Colonic mucosa (tissue), 4 donors: Measurements from ENCODE around the gene CUL5. TPM values are rescaled to one million over a fixed set of nuclear protein-coding genes. Genes with fewer than 3 reads are reported as not detected.
"Not testable (repeated sequence)": the region's sequence is repeated elsewhere in the genome, so short reads cannot be mapped to it uniquely, and the experiment has no call there.

Source experiments
- DNase-seq: peaks from one replicate; pipeline ENCODE4 v3.0.0-alpha.2; 2020
- H3K27ac ChIP-seq: fragments of 200-600 bp; one replicate; pipeline ENCODE4 v1.8.0; 2021
- H3K27me3 ChIP-seq: fragments of 200-600 bp; one replicate; pipeline ENCODE4 v1.8.0; 2021
- H3K36me3 ChIP-seq: fragments of 200-600 bp; one replicate; pipeline ENCODE4 v1.8.0; 2021
- H3K4me1 ChIP-seq: fragments of 200-600 bp; one replicate; pipeline ENCODE4 v1.8.0; 2021; ENCODE audit warnings: mild to moderate bottlenecking
- H3K4me3 ChIP-seq: fragments of 200-600 bp; one replicate; pipeline ENCODE4 v1.8.0; 2021
- H3K9ac ChIP-seq, 2 donors: one replicate each; pipeline ENCODE4 v1.7.0; 2013; ENCODE audit warnings: control low read depth in 2 of 2, low read depth in 2 of 2, low read length in 2 of 2
- H3K9me3 ChIP-seq: fragments of 200-600 bp; one replicate; pipeline ENCODE4 v1.8.0; 2021
- CTCF ChIP-seq: fragments of 200-600 bp; IDR thresholded peaks from one replicate; pipeline ENCODE4 v1.8.0; 2022; ENCODE audit warnings: antibody characterized with exemption, mild to moderate bottlenecking
- intact Hi-C: fragments of 100-400 bp; cut with DNase I; formaldehyde crosslinking; loops from one replicate; pipeline ENCODE4 v1.14.1; 2022
- total RNA-seq, 2 donors: library from RNA; stranded (reverse); fragmentation: NEBNext Ultra II Directional in 1 of 2; extraction: Animal tissue kit (Norgen Biotek cat#: 25700) in 1 of 2; gene quantifications; one replicate each; pipeline ENCODE4 v1.2.1, GENCODE V29; 2021
- donor health status: healthy.
- donor health status: DM: no; HTN: no; CAD: no.
- donor health status: DM: no; HTN: no; CAD: no.

The CUL5 gene
- total RNA-seq, 2 donors from 2014 or later: 26.1 to 28.0 TPM

- Histone ChIP-seq H3K36me3 (no peaks in the 10 kb centered on the region), H3K9ac (no peak overlapping the region), H3K4me1 (no peaks in the 10 kb centered on the region), H3K27me3 (no peaks in the 10 kb centered on the region), H3K9me3 (no peaks in the 10 kb centered on the region), H3K27ac (no peak overlapping the region), H3K4me3 (no peak overlapping the region)
- intact Hi-C loops: no loop called here
- no peak for TF ChIP-seq CTCF
- DNase-seq: no peak
These were observed 16.8 kb downstream of the CUL5 start for GRCh38 chr11:108025387-108026080.

- Histone ChIP-seq H3K4me3 (no peak overlapping the region), H3K9me3 (no peaks in the 10 kb centered on the region), H3K27ac (no peak overlapping the region), H3K4me1 (no peaks in the 10 kb centered on the region), H3K9ac (no peak overlapping the region), H3K36me3 (no peaks in the 10 kb centered on the region), H3K27me3 (no peaks in the 10 kb centered on the region)
- intact Hi-C loops: no loop called here
- no peak for TF ChIP-seq CTCF
- no peak for DNase-seq
These were observed 18.4 kb downstream of the CUL5 start for GRCh38 chr11:108027057-108027456.

- H3K9me3 ChIP-seq, H3K9ac ChIP-seq, H3K4me3 ChIP-seq, H3K36me3 ChIP-seq, intact Hi-C loops, DNase-seq, H3K27me3 ChIP-seq, H3K4me1 ChIP-seq, H3K27ac ChIP-seq: not testable (repeated sequence)
These were observed 20.2 kb downstream of the CUL5 start for GRCh38 chr11:108028822-108029441.

GRCh38 chr11:108031604-108032003 is 22.9 kb downstream of the CUL5 start:
- H3K9me3 ChIP-seq, DNase-seq, H3K36me3 ChIP-seq, H3K4me1 ChIP-seq, H3K4me3 ChIP-seq, H3K27ac ChIP-seq, intact Hi-C loops, H3K9ac ChIP-seq, H3K27me3 ChIP-seq: not testable (repeated sequence)

GRCh38 chr11:108032800-108033199 is 24.1 kb downstream of the CUL5 start:
- no peak for TF ChIP-seq CTCF
- Histone ChIP-seq H3K9ac (no peak overlapping the region), H3K36me3 (no peaks in the 10 kb centered on the region), H3K9me3 (no peaks in the 10 kb centered on the region), H3K4me1 (no peaks in the 10 kb centered on the region), H3K4me3 (no peak overlapping the region), H3K27ac (no peak overlapping the region), H3K27me3 (no peaks in the 10 kb centered on the region)
- intact Hi-C loops: no loop called here
- no peak for DNase-seq

GRCh38 chr11:108034034-108034433 is 25.3 kb downstream of the CUL5 start:
- H3K9me3 ChIP-seq: no peaks in the 10 kb centered on the region
- H3K36me3 ChIP-seq: no peaks in the 10 kb centered on the region
- no peak for TF ChIP-seq CTCF
- no peak overlapping the region for H3K4me3 ChIP-seq
- no peak overlapping the region for H3K27ac ChIP-seq
- intact Hi-C loops: no loop called here
- no peaks in the 10 kb centered on the region for H3K4me1 ChIP-seq
- DNase-seq: no peak
- H3K27me3 ChIP-seq: no peaks in the 10 kb centered on the region
- peak overlapping the region in 1 of 2 donors; percentile 6 for H3K9ac ChIP-seq
